Stimulated activated CD4-positive, alpha-beta T cell treated with anti-CD3 and anti-CD28 coated beads, Interleukin-1b, Interleukin-23, amount 100 ng/mL, for 48 hours (primary cell): Measurements from ENCODE around the gene PITX3.
"Not testable (repeated sequence)": the region's sequence is repeated elsewhere in the genome, so short reads cannot be mapped to it uniquely, and the experiment has no call there.

Experiments used
- DNase-seq: peaks from one replicate; pipeline ENCODE4 v3.0.0-alpha.2; 2020

Gene PITX3

DNA sequence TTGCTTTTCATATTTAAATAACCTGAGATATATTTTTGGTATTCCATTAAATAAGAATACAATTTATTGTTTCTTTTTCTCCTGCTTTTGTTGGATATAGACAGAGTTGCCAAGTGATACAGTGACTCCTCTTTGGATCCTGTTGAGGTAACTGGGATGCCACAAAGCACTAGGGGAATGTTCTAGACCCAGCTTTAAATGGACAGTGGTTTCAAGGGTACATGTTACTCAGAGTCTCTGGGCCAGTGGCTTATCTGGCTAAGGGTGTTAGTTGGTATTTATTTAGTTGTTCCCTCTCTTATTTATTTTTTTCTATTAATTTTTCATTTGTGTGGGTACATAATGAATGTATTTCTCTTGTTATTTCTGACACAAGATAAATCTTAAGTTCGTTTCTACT lies 13.1 kb upstream of the PITX3 start:
- no peak for DNase-seq

DNA sequence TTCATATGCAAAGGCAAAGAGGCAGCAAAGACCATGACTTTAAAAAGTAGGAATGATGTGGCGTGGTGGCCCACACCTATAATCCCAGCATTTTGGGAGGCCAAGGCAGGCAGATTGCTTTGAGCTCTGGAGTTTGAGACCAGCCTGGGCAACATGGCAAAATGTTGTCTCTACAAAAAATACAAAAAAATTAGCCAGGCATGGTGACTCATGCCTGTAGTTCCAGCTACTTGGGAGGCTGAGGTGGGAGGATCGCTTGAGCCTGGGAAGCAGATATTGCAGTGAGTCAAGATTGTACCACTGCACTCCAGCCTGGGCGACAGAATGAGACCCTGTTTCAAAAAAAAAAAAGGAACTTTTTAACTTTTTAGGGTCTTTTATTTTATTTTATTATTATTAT lies 11.2 kb upstream of the PITX3 start:
- not testable (repeated sequence) for DNase-seq

DNA sequence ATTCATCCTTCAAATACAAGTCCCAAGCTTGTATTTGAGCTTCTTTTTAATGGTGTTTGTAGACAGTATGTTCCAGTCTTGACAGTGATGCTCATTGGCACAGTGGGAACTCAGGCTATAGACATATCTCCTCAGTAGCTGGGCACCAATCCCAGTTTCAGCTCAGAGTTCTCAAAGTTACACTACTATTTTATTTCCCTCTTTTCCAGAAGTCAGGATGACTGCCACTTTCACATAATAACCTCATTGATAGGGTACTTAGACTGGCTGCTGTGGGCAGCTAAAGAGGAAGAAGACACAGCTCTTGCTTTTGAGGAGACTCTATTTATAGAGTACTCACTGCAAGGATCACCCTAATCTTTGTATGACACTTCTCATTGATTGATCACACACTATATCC lies 6.4 kb upstream of the PITX3 start:
- DNase-seq: no peak

DNA sequence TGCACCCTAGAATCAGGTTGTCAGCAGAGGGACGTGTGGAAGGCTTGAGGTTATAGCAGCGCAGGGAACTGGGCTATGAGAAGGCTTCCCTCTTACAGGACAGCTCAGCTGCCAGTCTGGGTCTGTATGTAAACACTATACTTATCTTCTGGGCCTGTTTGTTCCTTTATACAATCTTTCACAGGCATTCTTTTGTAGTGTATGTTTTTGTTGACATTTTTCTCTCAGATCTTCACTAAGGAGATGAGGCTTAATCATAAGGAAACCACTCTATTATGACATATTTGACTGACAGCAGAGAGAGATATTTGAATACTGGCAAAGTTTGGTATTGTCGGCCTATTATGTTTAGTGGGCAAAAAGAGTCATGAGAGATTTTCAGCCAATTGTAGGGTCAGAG lies 4.9 kb upstream of the PITX3 start:
- DNase-seq: no peak

DNA sequence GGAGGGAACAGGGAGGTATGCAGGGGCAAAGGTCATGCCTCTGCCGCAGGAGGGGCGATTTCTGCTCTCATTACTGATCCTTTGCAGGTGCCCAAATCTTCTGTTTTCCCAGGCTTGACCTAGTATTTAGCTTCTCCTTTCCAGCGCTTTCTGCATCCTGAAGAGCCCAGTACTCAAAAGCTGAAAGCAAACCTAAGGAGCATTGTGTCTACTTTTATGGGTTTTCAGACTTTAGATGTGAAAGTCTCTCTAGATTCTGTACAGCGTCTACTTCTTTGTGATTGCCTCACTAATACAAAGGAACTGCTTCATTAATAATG lies 4.6 kb upstream of the PITX3 start:
- no peak for DNase-seq

DNA sequence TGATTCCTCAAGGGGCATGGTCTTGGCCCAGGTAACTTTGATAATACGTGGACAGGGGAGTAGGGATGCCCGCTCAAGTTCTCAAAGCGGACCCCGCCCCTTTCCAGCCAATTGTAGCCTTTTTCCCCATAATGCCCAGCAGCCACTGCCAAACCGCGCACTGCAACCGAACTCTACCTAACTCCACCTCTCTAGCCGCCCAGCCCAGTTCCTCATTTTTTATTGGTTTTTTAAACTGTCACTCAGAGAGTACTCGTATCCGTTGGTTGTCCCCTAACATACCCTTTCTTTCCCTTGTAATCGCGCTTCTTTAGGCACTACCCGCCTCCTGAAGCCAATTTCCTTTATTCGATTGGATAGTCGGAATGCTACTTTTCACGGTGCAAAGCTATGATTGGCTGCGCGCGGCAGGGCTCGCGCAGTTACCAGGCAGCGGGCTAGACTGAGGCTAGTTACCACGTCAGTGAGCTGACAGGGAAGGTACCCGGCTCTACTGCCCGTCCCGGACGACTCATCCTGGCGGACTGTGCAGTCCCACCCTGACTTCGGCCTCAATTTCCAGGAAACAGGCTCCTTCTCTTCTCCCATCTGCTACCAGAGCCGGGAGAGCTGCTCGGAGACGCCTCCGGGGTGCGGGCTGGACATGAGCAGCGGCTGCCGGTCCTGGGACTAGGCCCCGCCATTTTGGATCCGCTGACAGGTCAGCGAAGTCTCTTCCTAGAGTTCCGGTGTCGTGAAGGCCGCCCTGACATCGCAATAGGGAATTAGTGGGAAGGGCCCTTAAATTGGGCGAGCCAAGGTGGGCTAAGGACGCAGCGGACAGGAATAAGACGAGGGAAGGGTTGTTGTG lies 4.0 kb upstream of the PITX3 start, which contains the start of gene GBF1:
Gene GBF1 (plus strand): TSS at position 451 of the 850 bp plus-strand sequence. CDS start 13,407 bp downstream, outside the sequence.
- DNase-seq: peak; percentile 91

DNA sequence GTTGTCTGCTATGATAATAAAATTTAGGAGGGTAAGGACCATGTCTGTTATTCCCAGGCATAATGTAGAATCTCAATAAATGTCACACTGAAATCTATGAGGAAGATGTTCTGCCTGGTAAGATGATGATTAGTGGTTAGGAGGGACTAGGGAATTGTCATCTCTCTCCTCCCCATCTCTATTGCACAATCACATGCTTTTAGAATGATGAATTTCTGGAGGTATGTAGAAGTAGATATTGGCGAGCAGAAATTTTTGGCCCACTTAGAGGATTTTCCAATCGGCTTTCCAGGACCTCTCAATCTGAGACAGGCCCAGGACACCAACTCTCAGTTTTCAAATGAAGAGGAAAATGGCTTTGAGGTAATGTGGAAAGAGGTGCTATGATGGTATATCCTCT lies 2.0 kb upstream of the PITX3 start:
- DNase-seq: no peak

DNA sequence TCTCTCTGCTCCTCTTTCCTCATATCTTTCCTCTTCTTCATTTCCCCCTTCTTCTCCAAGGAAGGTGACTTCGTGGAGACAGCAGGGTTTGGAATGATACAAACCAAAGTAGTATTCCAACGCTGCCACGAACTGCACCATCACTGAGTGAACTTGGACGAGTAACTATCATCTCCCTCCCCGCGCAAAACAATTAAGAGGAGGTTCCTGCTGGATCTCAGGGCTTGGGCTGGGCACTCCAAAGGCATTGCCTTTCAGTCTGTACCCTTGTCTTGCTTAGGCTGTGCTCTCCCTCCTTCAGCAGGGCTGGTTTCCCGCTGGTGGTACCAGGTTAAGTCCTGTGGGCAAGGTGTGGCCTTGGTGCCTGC lies 790 bp upstream of the PITX3 start:
- DNase-seq: no peak

DNA sequence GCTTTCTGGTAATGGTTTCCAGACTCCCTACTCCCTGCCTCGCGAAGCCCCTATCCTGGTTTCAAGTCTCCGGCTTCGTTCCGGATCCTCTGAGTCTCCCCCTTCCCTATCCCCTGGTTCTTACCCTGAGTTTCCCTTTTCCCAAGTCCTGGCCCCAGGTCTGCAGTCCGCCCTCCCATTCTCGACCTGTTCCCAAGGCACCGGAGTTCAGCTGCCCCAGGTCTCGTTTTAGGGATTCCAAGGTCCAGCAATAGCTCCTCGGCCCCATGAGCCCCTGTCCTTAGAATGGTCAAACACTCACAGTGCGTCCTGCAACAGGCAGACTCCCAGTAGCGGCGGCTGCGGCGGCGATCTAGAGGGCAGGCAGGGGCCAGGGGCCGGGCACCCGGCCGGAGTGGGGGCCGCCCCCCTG lies 274 bp downstream of the PITX3 start:
- no peak for DNase-seq

DNA sequence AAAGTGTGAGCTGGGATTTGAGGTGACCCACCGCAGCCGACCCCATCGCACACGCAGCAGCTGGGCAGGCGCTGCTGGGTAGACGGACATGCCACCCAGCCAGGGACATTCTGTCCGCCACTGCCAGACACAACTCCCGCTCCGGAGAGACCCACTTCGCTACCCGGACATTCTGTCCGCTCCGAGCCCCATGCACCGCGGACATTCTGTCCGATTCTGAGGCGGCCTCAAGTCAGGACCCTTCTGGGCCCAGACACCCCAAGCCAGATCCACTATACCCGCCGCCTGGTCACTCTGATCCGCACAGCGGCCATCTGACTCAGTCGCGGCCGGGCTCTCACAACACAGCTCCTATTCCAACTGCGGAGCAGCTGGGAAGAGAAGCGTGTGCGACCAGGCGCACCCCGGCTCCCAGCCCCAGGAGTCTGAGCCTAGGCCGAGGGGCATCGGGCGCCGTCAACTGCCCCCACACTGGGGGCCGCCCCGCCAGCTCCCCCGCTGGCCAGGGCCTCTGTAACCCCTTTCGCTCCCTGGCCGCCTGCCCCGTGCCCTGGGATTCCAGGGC lies 763 bp downstream of the PITX3 start:
- DNase-seq: no peak

DNA sequence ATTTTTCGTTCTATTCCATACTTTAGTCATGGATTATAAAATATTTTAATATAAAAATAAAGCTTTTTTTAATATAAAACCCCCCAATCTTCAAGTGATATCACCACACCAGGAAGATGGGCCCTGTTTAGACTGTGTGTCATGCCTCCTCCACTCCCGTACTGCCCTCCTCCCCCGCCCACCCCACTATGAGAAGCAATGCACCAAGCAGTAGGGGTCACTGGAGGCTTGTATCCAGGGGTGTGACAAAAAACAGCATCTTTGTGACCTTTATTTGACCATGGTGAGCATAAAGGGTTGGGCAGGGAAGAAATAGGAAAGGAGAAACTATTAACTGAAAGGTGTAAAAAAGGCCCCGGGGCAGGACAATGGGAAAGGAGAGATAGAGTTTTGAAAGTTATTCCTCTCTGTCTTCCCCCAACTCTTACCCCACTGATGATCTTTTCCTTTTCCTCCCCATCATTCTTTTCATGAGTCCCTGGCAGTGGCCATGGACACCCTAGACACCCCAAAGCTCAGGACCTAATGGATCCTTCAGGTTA lies 3.5 kb downstream of the PITX3 start:
- DNase-seq: no peak

DNA sequence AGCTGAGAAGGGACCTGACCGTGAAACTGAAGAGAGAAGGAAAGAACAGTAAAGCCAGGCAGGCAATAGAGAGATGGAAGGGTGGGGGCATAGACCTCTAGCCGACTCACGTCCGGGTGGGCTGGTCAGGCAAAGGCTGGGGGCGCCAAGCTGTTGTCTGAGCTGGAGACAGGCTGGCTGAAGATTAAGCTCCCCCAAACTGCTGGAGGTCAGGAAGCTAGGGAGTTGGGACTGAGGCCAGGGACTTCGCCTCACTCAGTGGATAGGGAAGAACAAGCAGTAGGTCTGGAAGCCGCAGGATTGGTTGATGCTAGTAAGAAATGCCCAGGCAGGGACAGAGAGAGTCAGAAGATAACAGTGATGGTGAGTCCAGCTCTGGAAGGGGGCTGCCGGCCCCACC lies 5.3 kb downstream of the PITX3 start:
- no peak for DNase-seq

DNA sequence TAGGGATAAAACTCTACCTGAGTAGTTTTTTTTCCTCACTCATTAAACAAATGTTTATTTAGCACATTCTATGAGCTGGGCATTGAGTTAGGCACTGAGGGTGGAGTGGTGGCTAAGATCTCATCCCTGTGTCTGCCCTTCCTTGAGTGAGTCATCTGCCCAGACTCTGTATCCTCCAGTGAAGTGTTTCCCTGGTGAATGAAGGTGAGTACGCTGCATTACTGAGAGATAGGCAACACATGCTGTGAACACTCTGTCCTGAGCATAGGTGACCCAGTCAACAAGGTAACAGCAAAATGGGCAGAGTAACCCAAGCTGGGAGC lies 5.8 kb downstream of the PITX3 start:
- DNase-seq: no peak

DNA sequence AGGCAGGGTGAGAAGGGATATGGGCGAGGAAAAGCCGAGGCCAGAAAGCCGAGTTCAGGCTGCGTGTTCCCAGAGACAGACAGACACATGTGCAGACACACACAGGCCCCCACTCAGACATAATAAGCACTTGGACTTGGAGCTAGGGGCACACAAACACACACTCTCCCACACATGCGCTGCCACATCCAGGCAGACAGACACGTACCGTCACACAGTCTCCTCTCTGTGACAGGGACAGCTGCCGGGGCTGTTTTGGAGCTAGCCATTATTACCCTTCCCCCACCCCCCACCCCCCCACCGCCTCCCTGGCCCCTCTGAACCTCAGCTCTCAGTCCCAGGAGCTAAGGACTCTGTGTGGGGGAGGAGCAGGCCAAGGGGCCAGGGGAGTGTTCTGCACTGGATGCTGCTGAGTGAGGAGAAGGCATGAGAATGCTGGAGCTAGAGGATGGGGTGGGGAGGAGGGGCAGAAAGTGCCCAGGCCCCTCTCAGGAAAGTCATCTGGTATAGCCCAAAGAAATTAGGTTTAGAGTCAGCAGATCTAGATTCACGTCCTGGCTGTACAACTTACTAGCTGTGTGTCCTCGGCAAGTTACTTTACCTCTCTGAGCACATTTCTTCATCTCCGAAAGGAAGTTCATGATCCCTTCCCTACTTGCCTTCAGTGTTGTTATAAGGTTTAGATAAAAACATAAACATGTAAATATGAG lies 6.3 kb downstream of the PITX3 start:
- DNase-seq: no peak

DNA sequence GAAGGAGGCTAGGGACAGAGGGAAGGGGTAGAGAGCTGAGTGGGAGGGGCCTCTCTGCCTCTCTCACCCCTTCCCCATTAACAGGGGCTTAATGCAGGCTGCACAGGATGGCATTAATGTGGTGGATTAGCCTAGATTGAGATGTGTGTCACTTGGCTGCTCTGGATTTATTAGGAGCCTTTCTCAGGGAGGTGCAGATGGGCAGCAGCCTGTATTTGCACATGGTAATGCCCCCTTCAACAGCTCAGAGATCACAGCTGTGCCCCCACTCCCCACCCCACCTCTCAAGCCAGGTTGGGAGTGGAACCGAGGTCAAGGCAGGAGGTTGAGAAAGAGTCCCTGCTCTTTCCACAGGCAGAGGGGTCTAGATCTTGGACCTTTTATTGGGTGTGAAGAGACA lies 7.3 kb downstream of the PITX3 start:
- no peak for DNase-seq

DNA sequence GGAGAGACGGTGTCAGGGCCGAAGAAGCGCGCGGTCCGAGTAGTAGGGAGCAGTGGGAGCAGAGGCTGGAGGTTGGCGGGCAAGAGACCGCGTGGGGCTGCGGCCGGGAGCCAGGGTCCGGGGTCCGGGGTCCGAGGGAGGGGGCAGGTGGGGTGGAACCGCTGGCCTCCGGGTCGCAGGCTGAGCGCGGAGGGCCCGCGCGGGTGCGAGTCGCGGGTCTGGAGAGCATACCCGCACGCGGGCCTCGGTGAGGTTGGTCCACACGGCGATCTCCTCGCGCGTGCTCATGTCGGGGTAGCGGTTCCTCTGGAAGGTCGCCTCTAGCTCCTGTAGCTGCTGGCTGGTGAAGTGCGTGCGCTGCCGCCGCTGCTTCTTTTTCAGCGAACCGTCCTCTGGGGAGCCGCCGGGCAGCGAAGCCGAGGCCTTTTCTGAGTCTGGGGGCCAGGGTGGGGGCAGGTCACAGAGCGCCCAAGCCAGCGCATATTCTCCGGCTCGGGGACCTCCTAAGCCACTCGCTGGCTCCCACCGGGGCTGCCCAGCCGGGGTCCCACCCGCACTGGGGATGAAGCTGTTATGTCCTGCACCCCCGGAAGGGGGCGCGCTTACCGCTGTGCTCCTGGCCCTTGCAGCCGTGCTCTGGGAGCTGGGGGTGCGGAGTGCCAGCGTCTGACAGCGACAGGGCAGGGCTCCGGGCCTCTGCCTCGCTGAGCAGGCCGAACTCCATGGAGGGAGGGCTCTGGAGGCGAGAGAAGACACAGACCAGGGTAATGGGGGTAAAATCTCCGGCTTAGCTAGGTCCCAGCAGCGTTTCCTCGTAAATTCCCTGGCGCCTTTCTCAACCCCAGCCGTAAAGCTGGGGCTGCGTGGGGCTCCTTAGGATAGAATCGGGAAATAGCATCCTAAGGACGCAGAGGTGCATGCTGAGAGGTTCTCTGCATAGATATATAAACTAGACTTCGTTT lies 9.7 kb downstream of the PITX3 start:
- DNase-seq: peak; percentile 80

DNA sequence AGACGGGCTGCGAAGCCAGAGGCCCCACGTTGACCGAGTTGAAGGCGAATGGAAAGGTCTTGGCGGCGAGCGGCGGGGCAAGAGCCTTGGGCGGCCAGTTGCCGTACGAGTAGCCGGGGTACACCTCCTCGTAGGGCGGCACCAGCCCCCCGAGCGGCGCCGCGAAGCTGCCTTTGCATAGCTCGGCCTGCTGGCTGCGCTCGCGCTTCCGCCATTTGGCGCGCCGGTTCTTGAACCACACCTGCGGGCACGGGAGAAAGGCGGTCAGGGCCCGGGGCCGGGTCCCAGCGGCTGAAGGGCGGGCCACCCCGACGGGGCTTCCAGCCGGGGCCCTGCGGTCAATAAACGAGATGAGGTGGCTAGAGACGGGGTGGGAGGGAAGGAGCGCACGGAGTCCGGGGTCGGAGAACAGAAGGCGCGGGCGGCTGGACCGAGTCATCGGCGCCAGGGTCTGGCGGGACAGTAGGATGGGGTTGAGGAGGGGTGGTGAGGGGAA lies 10.4 kb downstream of the PITX3 start:
- DNase-seq: peak; percentile 56

DNA sequence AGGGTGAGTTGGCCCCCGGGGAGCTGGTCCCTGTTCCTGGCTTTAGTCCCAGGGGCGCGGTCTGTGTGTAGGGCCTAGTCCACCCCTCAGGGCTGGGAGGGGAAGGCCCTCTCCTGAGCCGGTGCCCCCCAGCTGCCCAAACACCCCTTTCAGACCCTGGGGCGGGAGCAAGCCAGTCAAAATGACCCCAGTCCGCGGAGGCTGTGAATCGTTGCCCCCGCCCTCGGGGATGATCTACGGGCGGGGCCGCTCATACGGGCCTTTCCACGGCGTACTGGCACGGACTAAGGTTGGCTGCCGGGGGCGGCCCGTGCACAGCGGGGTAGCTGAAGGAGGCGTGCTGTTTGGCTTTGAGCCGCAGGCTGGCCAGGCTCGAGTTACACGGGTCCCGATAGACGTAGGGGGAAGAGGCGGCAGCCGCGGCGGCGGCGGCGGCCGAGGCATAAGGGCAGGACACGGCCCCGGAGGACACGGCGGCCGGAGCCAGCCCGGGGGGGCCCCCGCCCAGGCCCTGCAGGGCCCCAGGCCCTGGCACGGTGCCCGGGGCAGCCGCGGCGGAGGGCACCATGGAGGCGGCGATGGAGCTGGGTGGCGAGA lies 10.9 kb downstream of the PITX3 start:
- peak; percentile 56 for DNase-seq

DNA sequence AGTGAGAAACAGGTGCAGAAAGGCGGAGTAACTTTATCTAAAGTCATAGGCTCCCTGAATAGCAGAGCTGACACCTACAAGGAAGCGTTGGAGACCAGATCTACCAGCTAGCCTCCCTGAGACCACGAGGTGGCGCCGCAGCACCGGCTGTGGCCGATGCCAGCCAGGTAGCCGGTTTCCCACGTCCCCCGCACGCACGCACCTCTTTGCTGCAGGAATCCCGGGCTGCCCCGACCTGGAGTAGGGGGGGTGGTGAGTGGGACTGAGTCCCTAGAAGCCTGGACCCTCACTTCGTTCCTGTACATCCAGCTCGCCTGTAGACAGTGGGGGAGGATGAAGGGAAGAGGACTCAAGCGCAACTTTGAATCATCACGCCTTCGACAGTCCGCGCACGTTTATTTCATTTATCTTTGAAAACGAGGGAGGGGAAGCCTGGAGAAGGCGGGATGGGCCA lies 11.5 kb downstream of the PITX3 start:
- peak; percentile 85 for DNase-seq

DNA sequence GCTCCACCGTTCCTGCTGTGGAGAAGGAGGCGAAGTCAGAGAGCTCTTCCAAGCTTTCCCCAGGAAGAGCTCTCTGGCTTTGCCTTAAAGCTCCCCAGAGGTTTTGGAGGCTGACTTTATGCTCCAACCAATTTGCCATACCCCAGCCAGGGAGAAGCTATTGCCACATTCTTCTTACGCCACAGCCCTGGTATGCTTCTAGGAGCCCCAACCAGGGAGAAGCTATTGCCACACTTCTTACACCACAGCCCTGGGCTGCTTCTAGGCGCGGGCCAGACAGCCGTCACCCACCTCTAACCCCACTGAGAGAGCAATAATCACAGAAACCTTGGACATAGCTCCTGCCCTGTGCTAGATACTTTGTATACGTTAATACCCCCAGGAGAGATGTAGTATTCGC lies 14.3 kb downstream of the PITX3 start:
- no peak for DNase-seq

DNA sequence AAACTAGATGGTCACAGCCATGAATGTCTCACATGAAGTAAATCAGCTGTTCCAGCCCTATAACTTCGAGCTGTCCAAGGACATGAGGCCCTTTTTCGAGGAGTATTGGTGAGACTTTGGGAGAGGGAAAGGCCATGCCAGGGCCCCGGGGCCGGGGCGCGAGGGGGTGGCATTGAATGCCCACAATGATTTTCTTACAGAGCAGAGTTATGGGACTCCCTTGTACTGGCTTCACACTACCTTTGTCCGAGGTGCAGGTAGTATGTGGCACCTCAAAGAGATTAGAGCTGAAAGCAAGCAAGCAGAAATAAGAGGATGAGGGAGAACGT lies 14.8 kb downstream of the PITX3 start:
- DNase-seq: no peak
